ENCODE measurements around the gene ARHGAP18. TPM values are rescaled to one million over a fixed set of nuclear protein-coding genes. Genes with fewer than 3 reads are reported as not detected.

Gene ARHGAP18
- total and polyA plus RNA-seq, 2 experiments from 2014 or later: 4.3 to 5.0 TPM

- TF ChIP-seq ZNF462 (CRISPR knock-in tag; IDR thresholded peaks at IDR 0.05) (no peak), CREB1 (CRISPR knock-in tag; IDR thresholded peaks at IDR 0.05; ENCODE audit: low read depth) (no peak), ZNF331 (CRISPR knock-in tag; IDR thresholded peaks at IDR 0.05; ENCODE audit: low read depth) (no peak), JUNB (IDR thresholded peaks at IDR 0.05; ENCODE audit: unreplicated experiment) (no peak), EZH2 (IDR thresholded peaks at IDR 0.05; ENCODE audit: low read depth, unreplicated experiment) (no peak)
Observed at GRCh38 chr6:129637340-129638054, 72.5 kb downstream of the ARHGAP18 start (continued).

- Histone ChIP-seq H3K9me2 (ENCODE audit: insufficient read depth) (no peaks in the 10 kb centered on the region), H3K36me3 (ENCODE audit: insufficient read depth) (no peaks in the 10 kb centered on the region), H3K79me2 (replicated peaks; ENCODE audit: insufficient read depth) (no peaks in the 10 kb centered on the region), H3K4me2 (no peak overlapping the region), H3F3A (replicated peaks; ENCODE audit: low read depth) (no peaks in the 10 kb centered on the region), H2AFZ (no peak overlapping the region), H4K20me1 (replicated peaks; ENCODE audit: insufficient read depth) (no peaks in the 10 kb centered on the region), H3K4me1 (ENCODE audit: insufficient read depth) (peaks cover 12% of the 10 kb centered on the region), H3K27me3 (ENCODE audit: insufficient read depth) (no peaks in the 10 kb centered on the region), H3K27ac (ENCODE audit: low read depth) (no peak overlapping the region), H3K4me3 (no peak overlapping the region)
- no peak overlapping the region for H3K27ac Mint-ChIP-seq
- no peaks in the 10 kb centered on the region for H3K9me3 Mint-ChIP-seq
- no peak overlapping the region for H3K4me3 Mint-ChIP-seq
- DNase-seq (ENCODE audit: low spot score) (no peak), ATAC-seq (no peak)
- no peaks in the 10 kb centered on the region for H3K27me3 Mint-ChIP-seq (ENCODE audit: insufficient read depth, low read depth, poor library complexity)
- H3K4me1 Mint-ChIP-seq: peaks cover 14% of the 10 kb centered on the region; the same call in 2 of the 3 replicates
- H3K36me3 Mint-ChIP-seq (ENCODE audit: low read depth): no peaks in the 10 kb centered on the region
- no peak for TF ChIP-seq EZH2 (IDR thresholded peaks at IDR 0.05; ENCODE audit: low read depth, unreplicated experiment)
- no peak for TF ChIP-seq JUNB (IDR thresholded peaks at IDR 0.05; ENCODE audit: unreplicated experiment)
- no peak for TF ChIP-seq CTCF (conservative IDR thresholded peaks at IDR 0.05; ENCODE audit: low read depth in 2 of 2)
- TF ChIP-seq REST (IDR thresholded peaks at IDR 0.05; ENCODE audit: unreplicated experiment): no peak
- TF ChIP-seq STAT1 (IDR thresholded peaks at IDR 0.05; ENCODE audit: unreplicated experiment): no peak
- TF ChIP-seq ZNF331 (CRISPR knock-in tag; IDR thresholded peaks at IDR 0.05; ENCODE audit: low read depth): no peak
- TF ChIP-seq POLR2AphosphoS5 (IDR thresholded peaks at IDR 0.05; ENCODE audit: low read depth): no peak
- no peak for TF ChIP-seq ZNF114 (CRISPR knock-in tag; IDR thresholded peaks at IDR 0.05)
- TF ChIP-seq CREB1 (CRISPR knock-in tag; IDR thresholded peaks at IDR 0.05; ENCODE audit: low read depth): no peak
- TF ChIP-seq EZH2phosphoT487 (IDR thresholded peaks at IDR 0.05; ENCODE audit: unreplicated experiment): no peak
Observed at GRCh38 chr6:129635396-129636130, 74.4 kb downstream of the ARHGAP18 start.
